GM21619 (cell line): ENCODE data around the gene TMEM258.

Experiments used
- ATAC-seq: cut with Tn5 transposase; IDR thresholded peaks from one replicate; pipeline ENCODE4 v1.9.1; 2021; ENCODE audit not compliant: unreplicated experiment

The TMEM258 gene

GRCh38 chr11:61797263-61797944 is 5.0 kb upstream of the TMEM258 start:
- ATAC-seq, result no peak

GRCh38 chr11:61795876-61796526 is 3.6 kb upstream of the TMEM258 start:
- ATAC-seq, result no peak

- ATAC-seq, result no peak
Measured at GRCh38 chr11:61795459-61795858, 3.1 kb upstream of the TMEM258 start.

DNA sequence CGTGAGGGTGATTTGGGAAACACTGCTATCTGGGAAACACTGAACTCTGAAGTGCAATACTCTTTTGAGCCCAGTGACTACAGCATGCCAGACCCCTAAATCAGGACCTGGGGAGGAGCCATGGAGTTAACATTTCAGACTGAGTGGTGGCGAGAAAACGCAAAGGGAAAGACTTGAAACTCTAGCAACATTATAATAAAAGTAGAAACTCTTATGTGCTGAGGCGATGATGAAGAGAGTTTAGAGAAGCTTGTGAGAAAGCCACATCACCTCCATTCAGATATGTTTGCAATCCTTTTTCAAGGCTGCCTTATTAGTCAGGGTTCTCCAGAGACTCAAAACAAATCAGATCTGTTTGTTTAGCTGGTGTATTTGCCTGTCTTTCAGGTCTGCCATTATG is 2.2 kb upstream of the TMEM258 start:
- no peak for ATAC-seq

DNA sequence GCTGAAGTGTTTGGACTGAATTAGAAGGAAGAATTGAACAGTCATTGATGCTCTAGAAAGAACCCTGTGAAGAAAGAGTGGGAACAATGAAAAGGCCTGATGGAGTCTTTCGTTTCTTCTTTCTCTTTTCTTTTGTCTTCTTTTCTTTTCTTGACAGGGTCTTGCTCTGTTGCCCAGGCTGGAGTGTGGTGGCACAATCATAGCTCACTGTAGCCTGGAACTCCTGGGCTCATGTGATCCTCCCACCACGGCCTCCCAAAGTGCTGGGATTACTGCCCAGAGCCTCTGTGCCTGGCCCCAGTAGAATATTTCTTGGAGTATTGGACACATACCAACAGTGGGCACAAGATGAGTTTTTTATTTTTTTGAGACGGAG is 1.4 kb upstream of the TMEM258 start:
- ATAC-seq, result no peak

GRCh38 chr11:61793083-61793828 is 857 bp upstream of the TMEM258 start:
- ATAC-seq, result peak; percentile 25

GRCh38 chr11:61791737-61792309 is 576 bp downstream of the TMEM258 start:
- ATAC-seq, result no peak

DNA sequence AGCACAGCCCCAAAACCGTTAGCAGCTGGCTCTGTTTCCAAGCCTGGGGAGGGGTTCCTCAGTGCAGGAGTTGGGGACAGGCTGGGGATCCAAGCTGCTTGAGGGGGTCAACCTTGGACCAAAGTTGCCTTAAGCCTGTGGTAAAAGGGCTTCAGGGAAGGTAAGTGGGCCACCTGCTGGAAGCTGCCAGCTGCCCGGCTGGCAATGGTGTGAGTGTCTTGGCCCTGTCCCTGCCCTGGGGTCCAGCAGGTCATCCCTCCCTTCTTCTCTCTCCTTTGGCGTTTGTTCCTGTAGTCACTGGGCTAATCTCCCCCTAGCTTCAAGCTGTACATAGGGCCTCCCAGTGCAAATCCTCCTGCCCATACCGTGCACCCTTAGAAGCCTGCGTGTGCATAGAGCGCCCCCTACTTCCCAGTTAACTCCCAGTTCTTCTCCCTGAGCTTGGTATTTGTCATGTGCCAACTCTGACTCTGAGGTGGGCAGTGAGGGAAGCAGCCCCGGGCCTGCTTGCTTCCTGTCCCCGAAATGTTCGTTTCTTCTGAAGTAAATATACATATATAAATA is 4.4 kb downstream of the TMEM258 start:
- ATAC-seq, result no peak

DNA sequence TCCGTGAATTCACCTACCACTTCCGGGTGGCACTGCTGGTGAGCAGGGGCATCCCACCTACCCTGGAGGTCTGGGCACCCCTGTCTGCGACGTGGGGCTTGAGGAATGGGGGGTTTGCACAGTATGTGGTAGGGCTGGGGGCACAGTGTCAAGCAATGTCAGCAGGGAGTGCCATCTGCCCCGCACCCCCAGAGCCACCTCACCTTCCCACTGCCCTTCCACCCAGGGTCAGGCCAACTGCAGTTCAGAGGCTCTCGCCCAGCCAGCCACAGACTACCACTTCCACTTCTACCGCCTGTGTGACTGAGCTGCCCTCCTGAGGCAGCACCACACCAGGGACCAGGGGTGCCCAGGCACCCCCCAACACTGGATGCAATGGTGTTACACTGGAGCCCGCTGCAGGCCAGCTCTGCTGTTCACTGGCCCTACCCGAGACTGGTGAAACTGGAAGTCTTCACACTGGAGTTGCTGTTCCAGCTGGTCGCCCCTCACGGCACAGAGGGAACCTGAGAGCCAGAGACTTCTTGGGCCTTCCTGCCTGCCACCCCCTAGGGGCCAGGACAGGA is 6.5 kb downstream of the TMEM258 start:
- no peak for ATAC-seq

GRCh38 chr11:61784506-61784805 is 7.9 kb downstream of the TMEM258 start:
- no peak for ATAC-seq

DNA sequence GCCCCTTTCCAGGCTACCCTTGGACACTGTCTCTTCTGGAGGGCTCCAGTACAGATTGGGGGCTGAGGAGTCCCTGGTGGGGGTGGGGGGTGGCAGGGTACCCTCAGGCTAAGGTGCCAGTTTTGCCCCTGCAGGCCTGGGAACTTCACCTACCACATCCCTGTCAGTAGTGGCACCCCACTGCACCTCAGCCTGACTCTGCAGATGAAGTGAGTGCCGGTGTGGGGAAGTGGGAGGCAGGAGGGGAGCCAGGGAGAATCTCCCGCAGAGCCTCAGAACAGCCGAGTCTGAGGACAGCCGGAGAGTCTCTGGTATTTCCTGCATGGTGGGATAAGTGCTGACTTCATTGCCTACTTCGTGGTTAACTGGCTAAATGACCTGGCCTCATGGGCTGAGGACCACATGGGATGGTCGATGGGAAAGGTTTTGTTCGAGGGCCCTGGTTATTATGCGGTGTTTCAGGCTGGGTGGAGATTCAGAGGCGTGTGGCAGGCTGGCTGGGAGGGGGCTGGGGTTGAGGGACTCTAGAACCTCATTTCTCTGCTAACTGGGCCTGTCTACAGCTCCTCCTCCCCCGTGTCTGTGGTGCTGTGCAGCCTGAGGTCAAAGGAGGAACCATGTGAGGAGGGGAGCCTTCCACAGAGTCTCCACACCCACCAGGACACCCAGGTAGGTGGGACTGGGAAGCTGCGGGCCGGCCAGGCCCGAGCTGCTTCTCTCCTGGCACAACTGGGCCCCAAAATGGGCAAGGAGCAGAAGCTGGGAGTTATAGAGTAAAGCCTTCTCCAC is 8.5 kb downstream of the TMEM258 start:
- no peak for ATAC-seq

- ATAC-seq, result no peak
Measured at GRCh38 chr11:61782841-61783240, 9.6 kb downstream of the TMEM258 start.

GRCh38 chr11:61782299-61782698 is 10.1 kb downstream of the TMEM258 start:
- ATAC-seq, result no peak

- ATAC-seq, result no peak
Measured at GRCh38 chr11:61781585-61781984, 10.8 kb downstream of the TMEM258 start.

DNA sequence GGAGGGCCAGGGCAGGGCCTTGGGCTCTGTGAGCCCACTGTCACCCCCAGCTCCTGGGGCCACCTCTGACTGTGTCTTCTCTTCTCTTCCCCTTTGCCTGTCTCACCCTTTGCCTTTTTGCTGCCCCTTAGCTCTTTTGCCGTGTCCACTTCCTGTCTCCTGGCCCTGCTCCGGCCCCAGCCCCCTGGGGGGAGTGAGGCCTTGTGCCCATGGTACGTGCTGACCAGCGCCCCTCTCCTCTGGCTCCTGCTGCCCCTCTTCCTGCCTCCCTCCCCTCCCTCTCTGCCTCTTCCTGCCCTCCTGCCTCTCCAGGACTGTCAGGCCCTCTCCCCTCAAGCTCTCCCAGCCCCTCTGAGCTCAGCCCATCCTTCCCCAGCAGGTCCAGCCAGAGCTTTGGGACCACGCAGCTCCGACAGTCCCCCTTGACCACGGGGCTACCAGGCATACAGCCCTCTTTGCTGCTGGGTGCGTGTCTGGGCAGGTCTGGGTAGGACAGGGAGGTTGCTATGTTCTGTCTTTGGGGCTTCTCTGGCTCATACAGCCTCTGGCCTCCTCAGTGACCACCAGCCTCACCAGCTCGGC is 11.7 kb downstream of the TMEM258 start:
- ATAC-seq, result no peak

DNA sequence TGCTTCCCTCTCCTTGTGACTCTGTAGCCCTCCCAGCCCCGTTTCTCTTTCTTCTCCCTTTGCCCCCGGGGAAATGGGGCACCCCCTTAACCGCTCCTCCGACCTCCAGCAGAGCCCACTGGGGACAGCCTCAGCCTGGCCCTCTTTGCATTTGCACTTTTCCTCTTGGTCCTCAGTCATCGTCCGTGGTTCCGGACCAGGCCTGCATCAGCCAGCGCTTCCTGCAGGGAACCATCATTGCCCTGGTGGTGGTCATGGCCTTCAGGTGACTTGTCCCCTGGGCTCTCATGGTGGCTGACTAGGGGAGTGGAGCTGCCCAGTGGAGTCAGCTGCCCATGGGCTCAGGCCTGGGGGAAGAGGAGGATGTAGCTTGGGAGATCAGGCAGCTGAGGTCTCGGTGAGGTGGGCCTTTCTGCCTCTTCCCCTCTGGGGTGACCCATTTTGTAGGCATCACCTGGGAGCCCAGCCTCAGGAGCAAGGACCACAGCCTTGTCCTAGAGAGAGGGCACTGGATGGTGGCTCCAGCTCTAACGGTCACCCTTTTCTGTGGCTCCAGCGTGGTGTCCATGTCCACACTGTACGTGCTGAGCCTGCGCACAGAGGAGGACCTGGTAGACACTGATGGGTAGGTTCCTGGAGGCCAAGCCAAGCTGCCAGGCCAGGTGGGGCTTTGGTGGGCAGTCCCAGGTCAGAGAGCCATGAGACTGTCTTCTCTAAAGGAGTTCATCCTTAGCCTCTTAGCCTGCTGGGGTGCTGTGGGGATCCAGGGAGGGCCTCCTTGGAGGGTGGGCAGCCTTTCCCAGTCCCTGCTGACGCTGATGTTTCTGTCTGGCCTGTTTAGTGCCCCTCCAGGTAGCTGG is 12.5 kb downstream of the TMEM258 start:
- no peak for ATAC-seq

DNA sequence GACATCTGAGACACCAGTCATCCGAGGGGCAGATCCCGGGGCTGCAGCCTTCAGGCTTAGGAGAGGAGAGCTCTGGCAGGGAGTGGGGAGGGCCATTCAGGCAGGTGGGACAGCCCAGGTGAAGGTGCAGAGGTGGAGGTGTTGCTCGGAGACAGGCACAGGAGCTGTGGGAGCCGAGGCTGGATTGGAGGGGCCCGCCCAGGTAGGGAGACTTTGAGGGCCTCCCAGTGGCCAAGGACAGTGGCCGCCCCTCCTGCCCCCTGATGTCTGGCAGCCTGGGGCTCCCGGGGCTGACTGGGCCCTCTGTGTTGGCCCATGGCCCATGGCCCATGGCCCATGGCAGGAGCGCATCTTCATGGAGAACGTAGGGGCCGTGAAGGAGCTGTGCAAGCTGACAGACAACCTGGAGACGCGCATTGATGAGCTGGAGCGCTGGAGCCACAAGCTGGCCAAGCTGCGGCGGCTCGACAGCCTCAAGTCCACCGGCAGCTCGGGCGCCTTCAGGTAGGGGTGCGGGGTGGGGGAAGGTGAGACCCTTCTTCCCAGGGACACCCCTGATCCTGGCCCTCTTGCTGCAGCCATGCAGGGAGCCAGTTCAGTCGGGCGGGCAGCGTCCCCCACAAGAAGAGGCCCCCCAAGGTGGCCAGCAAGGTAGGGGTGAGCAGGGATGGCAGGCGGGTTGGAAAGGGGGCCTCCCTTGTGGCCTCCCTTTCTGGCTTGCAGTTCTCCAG is 13.3 kb downstream of the TMEM258 start:
- no peak for ATAC-seq

- no peak for ATAC-seq
Measured at GRCh38 chr11:61778357-61778886, 14.0 kb downstream of the TMEM258 start.
